Measurements from ENCODE around the gene MAPKAPK5.

The MAPKAPK5 gene

DNA sequence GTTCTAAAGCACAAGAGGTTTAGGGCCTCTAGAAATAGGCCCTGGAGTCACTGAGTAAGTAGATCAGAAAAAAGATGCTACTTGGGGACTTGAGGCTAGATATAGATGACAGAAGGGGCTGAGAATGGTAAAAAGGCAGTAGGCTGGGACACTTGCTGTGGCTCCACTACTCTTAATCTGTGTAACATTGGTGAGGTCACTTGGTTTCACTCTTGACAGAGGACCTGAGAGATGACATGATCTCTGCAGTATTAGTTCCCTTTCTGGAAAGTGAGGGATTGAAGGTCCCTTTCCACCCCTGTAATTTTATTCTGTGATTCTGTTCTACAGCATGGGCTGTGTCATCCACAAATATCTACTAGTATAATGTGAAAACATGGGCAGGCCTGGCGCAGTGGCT is 39.7 kb downstream of the MAPKAPK5 start:
- DNase-seq (ENCODE audit: insufficient read length, low spot score) (no peak), FAIRE-seq (no peak)
- no peak for TF ChIP-seq POLR2A (IDR thresholded peaks at IDR 0.05; ENCODE audit: low read depth, low read length)

GRCh38 chr12:111886662-111887545 is 44.9 kb downstream of the MAPKAPK5 start:
- TF ChIP-seq POLR2A (IDR thresholded peaks at IDR 0.05; ENCODE audit: low read depth, low read length), result no peak
- FAIRE-seq, result no peak
- no peak for DNase-seq (ENCODE audit: insufficient read length, low spot score)

- no peak for FAIRE-seq
These were observed 46.1 kb downstream of the MAPKAPK5 start for GRCh38 chr12:111887926-111888745.

DNA sequence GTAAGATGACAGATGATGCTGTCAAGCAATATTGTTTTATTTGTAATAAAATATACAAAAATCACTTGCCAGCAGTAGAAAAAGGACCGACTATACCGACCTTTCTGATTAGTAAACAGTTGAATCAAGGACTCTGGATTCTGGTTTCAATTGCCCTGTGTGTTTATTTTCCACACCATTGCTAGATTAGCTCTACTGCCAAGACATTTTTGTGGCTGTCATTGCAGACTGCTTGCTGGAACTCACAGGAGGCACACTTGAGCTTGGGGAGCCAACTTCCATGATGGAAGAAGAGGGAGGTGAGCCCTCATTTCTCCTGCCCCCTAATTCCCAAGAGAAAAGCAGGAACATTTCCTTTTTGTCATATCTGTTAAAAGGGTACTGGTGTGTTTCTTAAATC is 51.3 kb downstream of the MAPKAPK5 start:
- no peak for FAIRE-seq
- no peak for DNase-seq (ENCODE audit: insufficient read length, low spot score)
- no peak for TF ChIP-seq POLR2A (IDR thresholded peaks at IDR 0.05; ENCODE audit: low read depth, low read length)

More at GRCh38 chr12:111887926-111888745, 46.1 kb downstream of the MAPKAPK5 start:
- TF ChIP-seq POLR2A (IDR thresholded peaks at IDR 0.05; ENCODE audit: low read depth, low read length), result no peak
- DNase-seq (ENCODE audit: insufficient read length, low spot score), result no peak

DNA sequence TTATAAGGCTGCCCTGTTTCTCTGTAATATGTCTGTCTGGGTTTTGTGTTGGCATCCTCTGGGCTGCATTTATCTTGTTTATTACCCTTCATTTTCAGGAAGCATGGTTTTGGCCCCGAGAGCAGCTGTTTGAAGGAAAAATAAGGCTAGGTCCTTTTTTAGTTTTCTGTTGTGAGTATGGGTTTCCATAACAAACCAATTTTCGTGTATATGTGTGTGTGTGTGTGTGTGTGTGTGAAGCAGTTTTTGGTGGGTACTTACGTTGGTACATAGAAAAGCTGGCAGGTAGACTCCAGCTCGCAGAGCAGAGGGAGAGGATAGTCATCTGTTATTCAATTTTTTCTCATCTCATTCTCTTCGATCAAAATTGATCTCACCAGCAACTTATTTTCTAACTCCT is 52.5 kb downstream of the MAPKAPK5 start:
- FAIRE-seq (no peak), DNase-seq (ENCODE audit: insufficient read length, low spot score) (no peak)
- TF ChIP-seq POLR2A (IDR thresholded peaks at IDR 0.05; ENCODE audit: low read depth, low read length), result no peak

- FAIRE-seq (no peak), DNase-seq (ENCODE audit: insufficient read length, low spot score) (no peak)
- no peak for TF ChIP-seq POLR2A (IDR thresholded peaks at IDR 0.05; ENCODE audit: low read depth, low read length)
These were observed 59.2 kb downstream of the MAPKAPK5 start for GRCh38 chr12:111901182-111901581.

GRCh38 chr12:111904446-111904975 is 62.5 kb downstream of the MAPKAPK5 start:
- no peak for DNase-seq (ENCODE audit: insufficient read length, low spot score)
- TF ChIP-seq POLR2A (IDR thresholded peaks at IDR 0.05; ENCODE audit: low read depth, low read length), result no peak
- no peak for FAIRE-seq

DNA sequence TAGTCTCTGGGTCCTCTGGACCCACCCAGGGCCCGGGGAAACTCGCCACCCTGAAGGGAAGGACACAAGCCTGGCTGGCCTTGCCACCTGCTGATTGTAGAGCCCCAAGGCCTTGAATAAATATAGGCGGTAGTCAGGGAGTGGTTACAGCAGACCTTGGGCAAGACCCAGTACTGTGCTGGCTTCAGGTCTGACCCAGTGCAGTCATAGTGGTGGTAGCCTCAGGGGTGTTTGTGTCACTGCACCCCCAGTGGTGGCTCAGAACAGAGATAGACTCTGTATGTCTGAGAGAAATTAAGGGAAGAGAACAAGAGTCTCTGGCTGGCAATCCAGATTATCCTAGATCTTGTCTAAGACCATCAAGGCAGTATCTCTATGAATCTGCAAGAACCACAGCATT is 63.5 kb downstream of the MAPKAPK5 start:
- no peak for FAIRE-seq
- no peak for TF ChIP-seq POLR2A (IDR thresholded peaks at IDR 0.05; ENCODE audit: low read depth, low read length)
- no peak for DNase-seq (ENCODE audit: insufficient read length, low spot score)

- FAIRE-seq, result no peak
- no peak for TF ChIP-seq POLR2A (IDR thresholded peaks at IDR 0.05; ENCODE audit: low read depth, low read length)
These were observed 65.7 kb downstream of the MAPKAPK5 start for GRCh38 chr12:111907740-111908139.

GRCh38 chr12:111925171-111925570 is 83.1 kb downstream of the MAPKAPK5 start:
- TF ChIP-seq POLR2A (IDR thresholded peaks at IDR 0.05; ENCODE audit: low read depth, low read length), result no peak
- no peak for FAIRE-seq

More at GRCh38 chr12:111907740-111908139, 65.7 kb downstream of the MAPKAPK5 start:
- DNase-seq (ENCODE audit: insufficient read length, low spot score), result no peak

DNA sequence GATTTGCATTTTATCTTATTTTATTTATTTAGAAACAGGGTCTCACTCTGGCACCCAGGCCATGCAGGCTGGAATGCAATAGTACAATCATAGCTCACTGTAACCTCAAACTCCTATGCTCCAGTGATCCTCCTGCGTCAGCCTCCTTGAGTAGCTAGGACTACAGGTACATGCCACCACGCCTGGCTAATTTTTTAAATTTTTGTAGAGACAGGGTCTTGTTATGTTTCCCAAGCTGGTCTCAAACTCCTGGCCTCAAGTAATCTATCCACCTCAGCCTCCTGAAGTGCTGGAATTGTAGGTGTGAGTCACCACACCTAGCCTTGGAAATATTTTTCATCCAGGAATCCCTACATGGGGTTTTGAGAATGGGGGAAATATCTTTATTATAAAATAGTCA is 84.6 kb downstream of the MAPKAPK5 start:
- TF ChIP-seq POLR2A (IDR thresholded peaks at IDR 0.05; ENCODE audit: low read depth, low read length), result no peak
- FAIRE-seq (no peak), DNase-seq (ENCODE audit: insufficient read length, low spot score) (no peak)

More at GRCh38 chr12:111925171-111925570, 83.1 kb downstream of the MAPKAPK5 start:
- DNase-seq (ENCODE audit: insufficient read length, low spot score), result no peak

DNA sequence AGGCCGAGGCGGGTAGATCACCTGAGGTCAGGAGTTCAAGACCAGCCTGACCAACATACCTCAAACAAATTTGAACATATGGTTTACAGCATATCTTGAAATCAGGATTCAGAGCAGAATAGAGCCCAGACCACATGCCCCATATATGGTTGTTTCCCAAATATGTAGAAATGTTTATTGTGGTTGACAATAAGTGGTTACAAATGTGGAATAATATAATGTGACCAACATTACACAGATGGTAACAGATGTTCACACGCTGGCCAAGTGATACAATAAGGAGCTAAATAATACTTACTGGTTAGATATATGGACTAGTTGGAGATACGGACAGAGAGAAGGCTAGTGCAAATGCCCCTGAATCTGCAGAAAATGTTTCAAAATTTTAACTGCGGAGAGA is 85.3 kb downstream of the MAPKAPK5 start:
- FAIRE-seq (no peak), DNase-seq (ENCODE audit: insufficient read length, low spot score) (no peak)
- no peak for TF ChIP-seq POLR2A (IDR thresholded peaks at IDR 0.05; ENCODE audit: low read depth, low read length)

GRCh38 chr12:111932241-111932640 is 90.2 kb downstream of the MAPKAPK5 start:
- DNase-seq (ENCODE audit: insufficient read length, low spot score) (no peak), FAIRE-seq (no peak)
- TF ChIP-seq POLR2A (IDR thresholded peaks at IDR 0.05; ENCODE audit: low read depth, low read length), result no peak

DNA sequence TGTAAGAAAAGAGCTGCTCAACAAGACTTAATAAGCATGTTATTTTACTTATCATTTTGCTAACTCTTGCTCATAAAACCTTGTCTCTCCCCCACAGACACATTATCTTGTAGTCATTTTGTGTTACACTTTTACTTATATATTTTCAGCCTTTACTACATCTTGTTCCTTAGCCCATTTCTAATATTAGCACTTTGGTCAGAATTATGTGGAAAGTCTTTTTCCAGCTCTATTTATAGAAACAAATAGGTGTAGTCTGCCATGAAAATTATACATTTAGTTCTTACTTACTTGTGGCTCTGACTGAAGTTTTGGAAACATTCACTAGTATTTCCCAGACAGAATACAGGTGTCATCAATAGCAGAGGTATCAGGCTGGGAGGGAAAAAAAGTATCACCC is 94.8 kb downstream of the MAPKAPK5 start:
- DNase-seq (ENCODE audit: insufficient read length, low spot score) (no peak), FAIRE-seq (no peak)
- TF ChIP-seq POLR2A (IDR thresholded peaks at IDR 0.05; ENCODE audit: low read depth, low read length), result no peak
